HG02884 (cell line): ENCODE results near the gene ASIC2.

ENCODE experiments used
- ATAC-seq: cut with Tn5 transposase; IDR thresholded peaks from one replicate; pipeline ENCODE4 v1.9.1; 2021; ENCODE audit warnings: mild to moderate bottlenecking, moderate library complexity; ENCODE audit not compliant: unreplicated experiment

Gene ASIC2

GRCh38 chr17:33120103-33120502 lies 173.0 kb downstream of the ASIC2 start:
- ATAC-seq: no peak

GRCh38 chr17:33118391-33119075 lies 174.6 kb downstream of the ASIC2 start:
- no peak for ATAC-seq

GRCh38 chr17:33116021-33116551 lies 177.0 kb downstream of the ASIC2 start:
- ATAC-seq: no peak

- ATAC-seq: no peak
Observed at GRCh38 chr17:33115366-33115765, 177.7 kb downstream of the ASIC2 start.

GRCh38 chr17:33113991-33114370 lies 179.1 kb downstream of the ASIC2 start:
- ATAC-seq: no peak

DNA sequence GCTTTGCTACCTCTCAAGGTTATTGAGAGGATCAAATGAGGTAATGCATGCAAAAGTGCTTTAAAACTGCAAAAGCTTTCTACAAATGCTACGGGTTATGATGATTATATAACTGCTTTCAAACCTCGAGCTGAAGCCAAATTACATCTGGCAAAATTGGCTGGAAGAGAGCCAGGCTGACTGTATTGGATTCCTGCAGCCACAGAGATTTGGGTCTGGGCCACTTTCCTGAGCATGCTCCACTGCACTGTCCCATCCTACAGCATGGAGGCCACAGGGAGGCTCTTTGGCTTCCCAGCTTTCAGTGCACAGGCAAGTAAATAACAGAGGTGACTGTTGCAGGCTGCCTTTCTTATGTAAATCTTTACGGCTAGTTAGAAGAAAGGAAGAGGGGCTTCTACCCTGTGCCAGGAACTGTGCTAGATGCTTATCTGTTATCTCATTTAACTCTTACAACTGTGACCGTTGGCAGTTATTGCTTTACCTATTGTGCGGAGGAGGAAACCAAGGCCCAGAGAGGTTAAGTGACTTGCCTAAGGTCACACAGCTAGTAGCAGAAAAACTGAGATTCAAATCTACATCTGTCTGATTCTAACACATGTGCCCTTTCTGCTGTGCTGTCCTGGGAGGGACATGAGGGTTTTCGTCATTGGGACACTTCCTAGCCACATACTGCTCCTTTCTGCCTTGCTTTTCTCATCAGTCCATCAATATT lies 179.7 kb downstream of the ASIC2 start:
- no peak for ATAC-seq

- ATAC-seq: no peak
Observed at GRCh38 chr17:33112763-33113162, 180.3 kb downstream of the ASIC2 start.

GRCh38 chr17:33109336-33110072 lies 183.6 kb downstream of the ASIC2 start:
- no peak for ATAC-seq

DNA sequence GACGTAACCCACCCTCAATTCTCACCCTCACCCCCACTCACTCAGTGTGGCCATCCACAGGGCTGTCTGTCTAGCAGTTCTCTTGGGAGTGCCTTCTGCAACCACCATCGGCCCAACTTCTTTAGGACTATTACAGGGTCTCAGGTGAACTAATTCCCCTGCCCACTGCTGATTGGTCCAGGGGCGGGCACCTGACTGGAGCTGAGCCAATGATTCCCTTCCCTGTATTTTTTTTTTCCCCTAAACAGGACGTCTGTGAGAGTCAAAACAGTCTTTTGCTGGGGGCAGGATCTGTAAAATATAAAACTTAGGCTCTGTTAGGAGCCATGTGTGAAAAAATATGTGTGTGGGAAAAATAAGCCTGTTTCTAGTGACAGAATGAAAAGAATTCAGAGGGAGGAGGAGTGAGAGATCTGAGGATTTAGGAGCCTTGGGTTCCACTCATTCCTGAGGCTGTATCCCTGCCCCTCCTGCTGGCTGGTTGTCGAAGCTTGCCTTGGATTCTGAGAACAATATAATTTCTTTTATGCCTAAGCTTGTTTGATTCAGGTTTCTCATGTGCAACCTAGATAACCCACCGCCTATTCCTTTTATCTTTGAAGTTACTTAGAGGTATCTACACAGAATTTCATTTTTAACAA lies 186.4 kb downstream of the ASIC2 start:
- no peak for ATAC-seq

DNA sequence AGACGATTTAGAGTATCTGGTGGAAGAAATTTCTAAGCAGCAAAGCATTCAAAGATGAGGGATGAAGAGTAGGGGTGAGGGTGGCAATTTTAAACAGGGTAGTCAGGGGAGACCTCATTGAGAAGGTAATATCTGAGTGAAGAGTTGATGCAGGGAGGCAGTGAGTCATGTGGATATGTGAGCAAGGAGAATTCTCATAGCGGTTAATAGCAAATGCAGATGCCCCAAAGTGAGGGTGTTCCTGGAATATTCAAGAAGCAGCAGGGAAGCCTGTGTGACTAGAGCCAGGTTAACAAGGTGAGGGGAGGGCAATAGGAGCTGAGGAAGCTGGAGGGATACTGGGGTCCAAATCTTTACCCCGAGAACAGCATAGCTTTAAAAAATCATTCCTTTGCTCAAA lies 187.2 kb downstream of the ASIC2 start:
- ATAC-seq: no peak

GRCh38 chr17:33099906-33100305 lies 193.2 kb downstream of the ASIC2 start:
- ATAC-seq: no peak

DNA sequence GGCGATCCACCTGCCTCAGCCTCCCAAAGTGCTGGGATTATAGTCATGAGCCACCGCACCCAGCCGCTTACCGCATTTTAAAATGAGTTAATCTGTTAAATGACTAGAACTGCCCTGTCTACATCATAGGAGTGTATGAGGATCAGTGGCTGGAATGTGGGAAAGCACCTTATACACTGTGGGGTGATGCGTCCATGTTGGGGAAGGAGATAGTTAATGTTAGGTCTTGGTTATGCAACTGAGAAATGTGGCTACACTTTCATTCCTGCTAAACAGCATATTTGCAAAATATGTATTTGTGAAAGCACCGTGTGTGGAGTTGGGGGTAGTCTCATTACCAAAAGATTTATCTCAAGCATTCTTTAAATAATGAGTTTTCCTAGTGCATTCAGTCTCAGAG lies 193.8 kb downstream of the ASIC2 start:
- ATAC-seq: no peak

DNA sequence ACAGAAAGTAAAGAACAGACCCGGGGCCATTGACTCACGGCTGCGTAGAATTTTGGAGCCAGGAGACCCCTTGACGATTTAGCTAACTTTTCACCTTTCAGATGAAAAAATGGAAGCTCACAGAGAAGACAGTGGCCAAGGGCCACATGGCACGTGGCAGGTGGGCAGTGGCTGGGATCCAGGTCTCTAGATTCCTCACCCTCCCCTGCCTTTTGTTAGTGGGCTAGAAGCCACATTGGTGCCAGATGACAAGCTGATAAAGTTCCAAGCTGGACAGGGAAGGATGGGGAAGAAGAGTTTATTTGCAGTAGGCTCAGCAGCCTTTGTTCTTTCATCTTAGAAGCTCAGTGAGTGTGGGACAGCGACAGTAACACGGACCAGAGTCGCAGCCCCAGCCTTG lies 195.7 kb downstream of the ASIC2 start:
- ATAC-seq: no peak

DNA sequence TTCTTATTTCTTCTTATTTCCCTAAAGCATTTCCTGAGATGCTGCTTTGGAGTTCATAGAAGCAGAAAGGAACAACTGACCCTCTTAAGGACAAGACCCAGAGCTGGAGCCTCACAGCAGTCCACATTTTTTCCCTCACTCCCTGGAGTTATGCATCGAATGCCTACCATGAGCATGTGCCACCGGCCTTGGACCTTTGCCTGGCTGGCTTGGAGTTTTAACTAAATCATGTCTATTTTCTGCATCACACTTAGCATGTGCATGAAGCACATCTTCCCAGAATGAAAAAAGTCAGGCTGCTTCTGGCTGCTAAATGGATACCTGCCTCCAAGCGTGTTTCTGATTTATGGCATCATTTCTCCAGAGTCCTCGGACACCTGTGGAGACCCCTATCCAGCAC lies 196.9 kb downstream of the ASIC2 start:
- no peak for ATAC-seq

DNA sequence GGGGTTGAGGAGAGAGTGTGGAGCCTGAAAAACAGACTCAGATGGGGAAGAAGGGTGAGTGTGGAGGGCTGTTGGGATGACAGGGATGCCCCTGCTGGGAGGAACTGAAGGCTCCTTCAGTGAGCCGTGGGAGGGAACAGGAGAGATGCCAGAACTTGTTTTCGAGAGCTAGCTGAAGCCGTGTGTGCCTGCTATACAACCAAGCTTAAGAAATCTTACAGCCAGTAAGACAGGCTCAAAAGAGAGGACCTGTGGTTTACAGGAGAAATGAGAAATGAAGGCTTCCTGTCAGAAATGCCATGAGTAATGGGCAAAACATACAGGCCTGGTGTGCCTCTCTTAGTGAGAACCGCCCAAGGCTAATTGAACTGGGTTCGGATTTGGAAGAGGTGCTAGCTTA lies 201.8 kb downstream of the ASIC2 start:
- no peak for ATAC-seq

- no peak for ATAC-seq
Observed at GRCh38 chr17:33090806-33091205, 202.3 kb downstream of the ASIC2 start.

- ATAC-seq: no peak
Observed at GRCh38 chr17:33086878-33087277, 206.2 kb downstream of the ASIC2 start.

DNA sequence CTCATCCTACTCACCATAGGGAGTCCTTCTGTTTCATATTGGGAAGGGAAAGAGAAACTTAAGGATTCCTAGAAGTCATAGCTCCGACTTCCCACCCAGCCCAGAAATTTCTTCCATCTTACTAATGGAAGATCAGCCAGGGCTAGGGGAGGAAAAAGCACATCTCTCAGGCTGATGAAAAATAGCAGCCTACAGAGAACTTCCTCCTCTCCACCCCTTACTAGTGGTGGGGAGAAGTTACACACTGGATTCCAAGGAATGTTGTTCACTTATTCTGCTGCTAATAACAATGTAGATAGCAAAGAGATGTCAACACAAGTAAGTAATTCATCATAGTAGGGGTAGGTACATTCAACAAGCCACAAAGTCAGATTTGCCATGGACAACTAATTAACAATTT lies 207.1 kb downstream of the ASIC2 start:
- ATAC-seq: no peak

DNA sequence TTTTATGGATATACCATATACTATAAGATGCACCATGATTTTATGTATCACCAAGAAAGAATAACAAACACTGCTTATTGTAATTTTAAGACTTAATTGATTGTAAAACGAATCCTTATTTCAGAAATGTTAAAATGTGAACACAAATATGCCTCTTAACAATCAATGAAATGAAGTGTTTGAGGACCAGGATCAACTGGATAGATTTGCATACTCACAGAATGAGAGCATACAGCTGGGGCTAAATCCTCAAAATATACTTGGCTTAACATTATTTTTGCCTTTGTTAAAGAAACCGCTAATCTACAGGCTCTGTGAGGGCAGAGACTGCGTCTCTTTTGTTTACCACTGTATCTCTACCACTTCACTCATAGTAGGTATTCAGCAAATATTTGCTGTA lies 207.8 kb downstream of the ASIC2 start:
- no peak for ATAC-seq

GRCh38 chr17:33084755-33085154 lies 208.3 kb downstream of the ASIC2 start:
- ATAC-seq: no peak

DNA sequence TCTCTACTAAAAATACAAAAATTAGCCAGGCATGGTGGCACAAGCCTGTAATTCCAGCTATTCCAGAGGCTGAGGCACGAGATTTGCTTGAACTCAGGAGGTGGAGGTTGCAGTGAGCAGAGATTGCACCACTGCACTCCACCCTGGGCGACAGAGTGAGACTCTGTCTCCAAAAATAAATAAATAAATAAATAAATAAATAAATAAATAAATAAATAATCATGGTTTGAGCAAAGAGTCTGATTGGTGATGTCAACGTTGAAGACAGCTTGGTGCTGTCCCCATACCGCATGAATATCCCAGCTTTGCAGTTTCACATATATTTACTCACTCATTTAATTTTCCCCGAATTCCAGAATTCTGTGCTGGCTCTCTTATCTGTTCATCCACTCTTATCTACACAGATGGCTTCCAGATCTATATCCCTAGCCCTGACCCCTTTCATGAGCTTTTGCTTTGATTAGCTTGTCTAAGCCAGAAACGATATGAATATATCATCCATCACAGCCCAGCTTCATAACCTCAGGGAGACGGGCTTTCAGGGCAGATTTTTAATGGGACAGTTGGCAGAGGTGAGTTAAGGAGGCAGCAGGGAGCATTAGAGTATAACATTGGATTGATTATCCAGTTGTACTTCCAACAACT lies 210.4 kb downstream of the ASIC2 start:
- no peak for ATAC-seq
